ES-I3 (cell line): ENCODE results near the gene FOXA3.
A peak's percentile ranks its signal among the peaks of the same experiment; 100 is the strongest.

Source experiments
- H3K36me3 ChIP-seq: 2 replicates; pipeline ENCODE4 v1.6.1; 2013; ENCODE audit warnings: mild to moderate bottlenecking, low read length, control low read depth, moderate library complexity; ENCODE audit not compliant: insufficient read depth
- H3K4me1 ChIP-seq: 2 replicates; pipeline ENCODE4 v1.6.1; 2013; ENCODE audit warnings: mild to moderate bottlenecking, control low read depth, low read length; ENCODE audit not compliant: insufficient read depth
- H3K9ac ChIP-seq: 2 replicates; pipeline ENCODE4 v1.6.1; 2013; ENCODE audit warnings: low read depth, mild to moderate bottlenecking, low read length, moderate library complexity
- H3K9me3 ChIP-seq: 2 replicates; pipeline ENCODE4 v1.6.1; 2013; ENCODE audit warnings: mild to moderate bottlenecking, low read length, moderate library complexity; ENCODE audit not compliant: control insufficient read depth, insufficient read depth

Gene FOXA3

GRCh38 chr19:45901912-45902650 is 38.0 kb downstream of the FOXA3 start, which contains the start of gene MYPOP:
Gene MYPOP, minus strand, starts transcription at chr19:45902613. Its CDS starts 840 bp downstream, at chr19:45901773.
- peaks cover 4% of the 10 kb centered on the region; the same call in 1 of the 2 replicates for H3K4me1 ChIP-seq
- peak within 1 kb of the TSS; percentile 83 for H3K9ac ChIP-seq
- no peaks in the 10 kb centered on the region for H3K9me3 ChIP-seq
- H3K36me3 ChIP-seq: peaks cover 3% of the 10 kb centered on the region; the same call in 1 of the 2 replicates

GRCh38 chr19:45902651-45903625 is 38.8 kb downstream of the FOXA3 start:
- H3K4me1 ChIP-seq: peaks cover 4% of the 10 kb centered on the region; the same call in 1 of the 2 replicates
- H3K36me3 ChIP-seq: peaks cover 3% of the 10 kb centered on the region; the same call in 1 of the 2 replicates
- H3K9ac ChIP-seq: peak overlapping the region; percentile 72
- no peaks in the 10 kb centered on the region for H3K9me3 ChIP-seq

DNA sequence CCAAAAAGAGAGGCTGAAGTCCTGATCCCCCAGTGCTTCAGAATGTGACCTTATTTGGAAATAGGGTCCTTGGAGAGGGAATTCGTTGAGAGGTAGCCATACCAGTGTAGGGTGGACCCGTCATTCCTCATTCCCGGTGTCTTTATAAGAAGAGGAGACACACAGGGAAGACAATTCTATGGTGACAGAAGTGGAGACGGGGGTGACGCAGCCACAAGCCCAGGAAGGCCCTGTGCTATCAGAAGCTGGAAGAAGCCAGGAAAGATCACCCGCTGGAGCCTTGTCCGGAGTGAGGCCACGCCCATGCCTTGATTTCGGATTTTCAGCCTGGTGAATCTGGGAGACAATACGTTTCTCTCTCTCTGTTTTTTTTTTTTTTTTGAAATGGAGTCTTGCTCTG is 40.9 kb downstream of the FOXA3 start:
- Histone ChIP-seq H3K9ac (no peak overlapping the region), H3K36me3 (no peaks in the 10 kb centered on the region), H3K9me3 (no peaks in the 10 kb centered on the region), H3K4me1 (peaks cover 4% of the 10 kb centered on the region; the same call in 1 of the 2 replicates)

DNA sequence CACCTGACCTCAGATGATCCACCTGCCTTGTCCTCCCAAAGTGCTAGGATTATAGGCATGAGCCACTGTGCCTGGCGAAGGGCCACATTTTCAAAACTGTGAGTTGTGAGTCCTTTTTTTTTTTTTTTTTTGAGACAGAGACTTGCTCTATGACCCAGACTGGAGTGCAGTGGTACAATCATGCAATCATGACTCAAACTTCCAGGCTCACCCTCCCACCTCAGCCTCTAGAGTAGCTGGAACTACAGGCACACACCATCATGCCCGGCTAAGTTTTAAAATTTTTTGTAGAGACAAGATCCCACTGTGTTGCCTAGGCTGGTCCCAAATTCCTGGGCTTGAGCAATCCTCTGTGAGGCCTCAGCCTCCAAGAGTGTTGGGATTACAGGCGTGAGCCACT is 42.1 kb downstream of the FOXA3 start:
- no peaks in the 10 kb centered on the region for H3K4me1 ChIP-seq

GRCh38 chr19:45908956-45909355 is 44.8 kb downstream of the FOXA3 start:
- no peaks in the 10 kb centered on the region for H3K9me3 ChIP-seq

More for the DNA sequence above, 42.1 kb downstream of the FOXA3 start:
- Histone ChIP-seq H3K9me3 (no peaks in the 10 kb centered on the region), H3K9ac (no peak overlapping the region), H3K36me3 (no peaks in the 10 kb centered on the region)

GRCh38 chr19:45911291-45911690 is 47.2 kb downstream of the FOXA3 start:
- Histone ChIP-seq H3K4me1 (no peaks in the 10 kb centered on the region), H3K9ac (no peak overlapping the region), H3K9me3 (no peaks in the 10 kb centered on the region), H3K36me3 (no peaks in the 10 kb centered on the region)

More at GRCh38 chr19:45908956-45909355, 44.8 kb downstream of the FOXA3 start:
- H3K4me1 ChIP-seq: no peaks in the 10 kb centered on the region
- no peak overlapping the region for H3K9ac ChIP-seq
- H3K36me3 ChIP-seq: no peaks in the 10 kb centered on the region

DNA sequence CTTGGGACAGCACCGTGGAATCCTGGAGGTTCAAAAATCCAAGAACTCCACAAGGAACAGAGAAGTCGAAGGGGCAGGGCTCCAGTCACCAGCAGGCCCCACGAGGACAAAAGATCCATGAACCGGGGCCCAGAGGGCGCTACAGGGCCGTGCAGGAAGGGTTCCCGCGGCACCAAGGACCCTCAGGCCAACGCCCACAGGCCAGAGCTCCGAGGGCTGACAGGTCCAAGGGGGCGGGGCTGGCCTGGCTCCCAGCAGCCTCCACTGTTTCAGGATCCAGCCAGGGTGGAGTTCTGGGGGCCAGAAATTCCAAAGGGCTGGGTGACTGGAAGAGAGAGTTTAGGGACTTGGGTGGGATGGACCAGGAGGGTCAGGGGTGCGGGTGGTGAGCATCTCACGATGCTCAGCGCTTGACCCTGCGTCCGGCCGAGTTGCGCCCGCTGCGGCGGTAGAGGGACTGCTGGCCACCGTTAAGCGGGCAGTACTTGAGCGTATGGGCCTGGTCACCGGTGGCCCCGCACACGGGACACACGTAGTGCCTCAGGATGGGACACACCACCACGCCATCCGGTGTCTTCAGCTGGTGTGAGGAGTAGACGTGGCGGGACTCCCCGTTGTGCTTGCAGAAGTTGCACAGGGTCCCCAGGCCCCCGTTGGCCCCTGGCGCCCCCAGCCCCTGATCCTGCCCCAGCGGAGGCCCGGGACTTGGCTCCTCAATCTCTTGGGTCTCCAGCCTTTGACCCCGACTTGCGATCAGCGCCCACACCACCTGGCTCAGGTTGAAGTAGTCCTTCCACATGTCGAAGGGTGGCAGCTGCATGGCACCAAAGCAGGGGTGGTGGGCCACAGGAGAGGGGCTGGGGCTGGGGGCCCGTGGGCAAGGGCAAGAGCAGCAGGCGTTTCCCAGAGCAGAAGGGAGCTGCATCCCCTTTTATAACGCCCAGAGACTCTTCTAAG is 50.0 kb downstream of the FOXA3 start, which contains the start of gene NANOS2:
TSS of gene NANOS2 (minus strand) at position 905 of the 957 bp plus-strand sequence. CDS start at position 820, 85 bp downstream.
- Histone ChIP-seq H3K36me3 (no peaks in the 10 kb centered on the region), H3K4me1 (no peaks in the 10 kb centered on the region), H3K9me3 (no peaks in the 10 kb centered on the region), H3K9ac (no peak within 1 kb of the TSS)

DNA sequence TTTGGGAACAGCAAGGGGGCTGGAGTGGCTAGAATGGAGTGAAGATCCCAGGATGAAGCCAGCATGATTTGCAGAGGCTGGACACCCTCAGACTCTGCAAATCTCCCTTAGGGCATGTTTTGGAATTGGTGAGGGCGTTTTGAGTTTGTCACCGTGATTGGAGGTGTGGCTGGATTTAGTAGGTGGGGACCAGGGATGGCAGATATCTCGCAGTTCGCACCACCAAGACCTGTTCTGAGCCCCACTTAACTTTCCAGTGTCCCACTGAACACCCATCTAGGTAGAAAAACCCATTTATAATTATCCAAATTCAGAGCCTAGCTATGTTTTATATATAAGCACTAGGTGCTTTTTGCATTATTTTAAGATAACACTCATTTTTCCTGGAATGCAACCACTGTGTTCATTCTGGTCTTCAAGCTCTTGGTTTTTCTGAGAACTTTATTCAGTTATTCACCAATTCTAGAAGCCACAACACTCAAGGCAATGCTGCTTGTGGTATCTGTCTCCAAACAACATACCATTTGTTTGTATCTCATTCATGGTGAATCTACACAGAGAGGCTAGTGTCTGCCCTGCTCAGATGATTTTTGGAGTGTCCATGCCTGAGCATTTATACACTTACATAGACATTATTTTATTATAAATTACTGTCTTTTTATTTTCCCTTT is 53.4 kb downstream of the FOXA3 start:
- H3K36me3 ChIP-seq: no peaks in the 10 kb centered on the region
- H3K9me3 ChIP-seq: no peaks in the 10 kb centered on the region
- no peak overlapping the region for H3K9ac ChIP-seq
- H3K4me1 ChIP-seq: no peaks in the 10 kb centered on the region

GRCh38 chr19:45918721-45919120 is 54.6 kb downstream of the FOXA3 start:
- Histone ChIP-seq H3K9ac (no peak overlapping the region), H3K36me3 (no peaks in the 10 kb centered on the region), H3K4me1 (no peaks in the 10 kb centered on the region), H3K9me3 (no peaks in the 10 kb centered on the region)

DNA sequence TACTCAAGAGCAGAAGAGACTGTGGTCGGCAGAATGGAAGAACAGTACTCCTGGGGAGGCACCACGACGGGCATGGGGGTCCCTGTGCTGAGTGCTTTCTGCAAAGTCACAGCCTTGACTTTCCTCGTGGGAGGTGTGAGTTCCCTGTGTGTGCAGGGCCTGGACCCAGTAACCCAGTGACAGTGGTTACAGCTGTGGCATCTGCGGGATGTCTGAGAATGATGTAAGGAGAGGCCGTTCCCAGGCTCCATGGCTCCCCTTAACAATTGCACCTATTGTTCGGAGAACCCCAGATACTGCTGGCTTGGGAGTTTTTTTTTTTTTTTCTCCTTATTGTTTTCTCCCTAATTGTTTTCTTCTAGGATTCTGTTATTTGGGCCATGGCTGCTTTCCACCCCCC is 55.6 kb downstream of the FOXA3 start:
- Histone ChIP-seq H3K9me3 (no peaks in the 10 kb centered on the region), H3K4me1 (no peaks in the 10 kb centered on the region), H3K9ac (no peak overlapping the region), H3K36me3 (no peaks in the 10 kb centered on the region)

GRCh38 chr19:45920458-45920857 is 56.3 kb downstream of the FOXA3 start:
- no peaks in the 10 kb centered on the region for H3K4me1 ChIP-seq
- no peak overlapping the region for H3K9ac ChIP-seq
- no peaks in the 10 kb centered on the region for H3K9me3 ChIP-seq
- H3K36me3 ChIP-seq: no peaks in the 10 kb centered on the region

- Histone ChIP-seq H3K9ac (no peak overlapping the region), H3K9me3 (no peaks in the 10 kb centered on the region), H3K36me3 (no peaks in the 10 kb centered on the region), H3K4me1 (no peaks in the 10 kb centered on the region)
Measured at GRCh38 chr19:45922281-45922680, 58.2 kb downstream of the FOXA3 start.
